AG04449 (cell line): ENCODE measurements around the gene TPRKB.
"Not testable (repeated sequence)": the region's sequence is repeated elsewhere in the genome, so short reads cannot be mapped to it uniquely, and the experiment has no call there.

Experiments
- CTCF ChIA-PET: fragments of 350-600 bp; formaldehyde crosslinking; extraction: SDS; loops from one replicate; lab custom pipeline; 2021; ENCODE audit warnings: antibody characterized with exemption; lab: Yijun Ruan, JAX
- POLR2A ChIA-PET: fragments of 400-600, 350-600 bp; formaldehyde crosslinking; extraction: SDS; loops from one replicate; lab custom pipeline; 2020; ENCODE audit warnings: antibody characterized with exemption, inconsistent platforms; lab: Yijun Ruan, JAX
- DNase-seq: peaks from one replicate; pipeline ENCODE4 v3.0.0-alpha.2; 2010; ENCODE audit warnings: low read depth, low spot score
- H3K4me3 ChIP-seq: 2 replicates; pipeline ENCODE4 v1.5.1; 2011; ENCODE audit warnings: low read depth, mild to moderate bottlenecking, control low read depth, low read length
- CTCF ChIP-seq: IDR thresholded peaks from one replicate; pipeline ENCODE4 v1.5.1; 2011; ENCODE audit warnings: mild to moderate bottlenecking, moderate library complexity, low read length, control low read depth, inconsistent platforms; ENCODE audit not compliant: insufficient read depth; ENCODE audit errors: missing control alignments

TPRKB gene

GRCh38 chr2:73736855-73737779 lies at the start of gene TPRKB:
TPRKB (minus strand) TSS chr2:73737345; CDS start chr2:73734569, 2,776 bp downstream.
- POLR2A ChIA-PET, result interaction anchor here (1.2 kb wide), 1 partner anchor 351 kb away, joined by 3 read pairs; the partner anchor contains the start of gene ALMS1
- TF ChIP-seq CTCF, result no peak
- peak; percentile 67 for DNase-seq
- CTCF ChIA-PET, result no interaction called here
- peak within 1 kb of the TSS; percentile 87 for H3K4me3 ChIP-seq

GRCh38 chr2:73783883-73784282 lies 46.7 kb upstream of the TPRKB start, which contains the start of gene C2orf78:
C2orf78 (plus strand) TSS chr2:73784183; CDS start chr2:73784310, 127 bp downstream.
- POLR2A ChIA-PET, CTCF ChIA-PET, H3K4me3 ChIP-seq, DNase-seq: not testable (repeated sequence)

- POLR2A ChIA-PET, H3K4me3 ChIP-seq, CTCF ChIA-PET: not testable (repeated sequence)
Measured at GRCh38 chr2:73783402-73783801, 46.3 kb upstream of the TPRKB start.

GRCh38 chr2:73780237-73780582 lies 43.1 kb upstream of the TPRKB start:
- TF ChIP-seq CTCF, result no peak
- DNase-seq, result no peak
- ChIA-PET POLR2A (no interaction called here), CTCF (interaction anchor here (0.9 to 1.6 kb wide), 6 partner anchors 8 to 47 kb away, joined by 3 to 12 read pairs (median 4); no protein-coding TSS in a partner anchor)
- H3K4me3 ChIP-seq, result peak overlapping the region; percentile 98; the same call in 1 of the 2 replicates

More at GRCh38 chr2:73783402-73783801, 46.3 kb upstream of the TPRKB start:
- not testable (repeated sequence) for DNase-seq

- CTCF ChIA-PET, result interaction anchor here (0.9 kb wide), 1 partner anchor 10 kb away, joined by 3 read pairs; no protein-coding TSS in a partner anchor
- TF ChIP-seq CTCF, result peak; percentile 94
- H3K4me3 ChIP-seq, result peak within 1 kb of the TSS; percentile 98
- DNase-seq, result peak; percentile 42
- POLR2A ChIA-PET, result no interaction called here
Measured at GRCh38 chr2:73779467-73780236, 42.5 kb upstream of the TPRKB start, which contains the start of gene DUSP11. DUSP11 (minus strand) TSS chr2:73780103; CDS start chr2:73779974, 129 bp downstream.

- POLR2A ChIA-PET, result not testable (repeated sequence)
- peak overlapping the region; percentile 98 for H3K4me3 ChIP-seq
- CTCF ChIA-PET, result interaction anchor here (0.9 kb wide), 1 partner anchor 9 kb away, joined by 3 read pairs; no protein-coding TSS in a partner anchor
Measured at GRCh38 chr2:73778867-73779466, 41.8 kb upstream of the TPRKB start.

GRCh38 chr2:73776869-73777519 lies 39.8 kb upstream of the TPRKB start:
- POLR2A ChIA-PET, result no interaction called here
- CTCF ChIA-PET, result interaction anchor here (1.2 kb wide), 2 partner anchors 16 to 22 kb away, joined by 3 read pairs; no protein-coding TSS in a partner anchor
- no peak overlapping the region for H3K4me3 ChIP-seq
- TF ChIP-seq CTCF, result no peak
- no peak for DNase-seq

More at GRCh38 chr2:73778867-73779466, 41.8 kb upstream of the TPRKB start:
- not testable (repeated sequence) for DNase-seq
